Measurements from ENCODE around the gene SNRNP200.

SNRNP200 gene

GRCh38 chr2:96247009-96247408, 58.3 kb downstream of the SNRNP200 start:
- no peak for DNase-seq

GRCh38 chr2:96245609-96246390, 59.5 kb downstream of the SNRNP200 start:
- DNase-seq, result no peak

DNA sequence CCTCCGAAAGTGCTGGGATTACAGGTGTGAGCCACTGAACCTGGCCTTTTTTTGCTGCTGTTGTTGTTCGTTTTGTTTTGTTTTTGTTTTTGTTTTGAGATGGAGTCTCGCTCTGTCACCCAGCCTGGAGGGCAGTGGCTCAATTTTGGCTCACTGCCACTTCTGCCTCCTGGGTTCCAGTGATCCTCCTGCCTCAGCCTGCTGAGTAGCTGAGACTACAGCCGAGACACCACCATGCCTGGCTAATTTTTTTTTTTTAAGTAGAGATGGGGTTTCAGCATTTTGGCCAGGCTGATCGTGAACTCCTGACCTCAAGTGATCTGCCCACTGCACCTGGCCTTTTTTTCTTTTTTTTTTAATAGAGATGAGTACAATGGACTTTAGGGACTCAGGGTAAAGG, 61.5 kb downstream of the SNRNP200 start:
- no peak for DNase-seq

- peak in 2 of 4 experiments; percentile 6 to 9 for DNase-seq
These were observed 63.3 kb downstream of the SNRNP200 start for GRCh38 chr2:96241900-96242611.

GRCh38 chr2:96241227-96241626, 64.1 kb downstream of the SNRNP200 start:
- DNase-seq, result no peak

- DNase-seq, result no peak
These were observed 64.9 kb downstream of the SNRNP200 start for GRCh38 chr2:96240341-96241038.

DNA sequence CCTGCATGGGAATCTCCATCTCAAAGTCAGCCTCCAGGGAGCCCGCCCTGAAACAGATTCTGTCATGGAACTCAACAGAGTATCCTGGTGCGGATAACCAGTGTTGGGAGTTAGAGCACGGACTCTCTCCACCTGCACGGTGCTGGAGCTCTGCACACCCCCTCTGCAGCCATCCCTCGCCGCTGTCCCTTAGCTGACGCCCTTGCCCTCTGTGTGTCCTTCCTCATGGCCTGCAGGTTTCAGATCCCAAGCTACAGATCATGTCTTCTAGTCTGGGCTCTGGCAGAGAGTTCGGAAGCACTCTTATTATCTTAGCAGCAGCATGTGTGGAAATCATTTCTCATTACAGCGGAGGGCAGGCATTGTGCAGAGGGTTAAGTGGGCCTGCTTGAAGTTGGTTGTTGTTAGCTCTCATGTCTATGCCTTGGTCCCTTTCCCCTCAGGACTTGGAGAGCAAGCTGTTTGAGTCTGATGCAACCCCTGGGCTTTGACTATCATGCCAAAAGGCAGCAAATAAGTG, 65.5 kb downstream of the SNRNP200 start:
- DNase-seq, result no peak

DNA sequence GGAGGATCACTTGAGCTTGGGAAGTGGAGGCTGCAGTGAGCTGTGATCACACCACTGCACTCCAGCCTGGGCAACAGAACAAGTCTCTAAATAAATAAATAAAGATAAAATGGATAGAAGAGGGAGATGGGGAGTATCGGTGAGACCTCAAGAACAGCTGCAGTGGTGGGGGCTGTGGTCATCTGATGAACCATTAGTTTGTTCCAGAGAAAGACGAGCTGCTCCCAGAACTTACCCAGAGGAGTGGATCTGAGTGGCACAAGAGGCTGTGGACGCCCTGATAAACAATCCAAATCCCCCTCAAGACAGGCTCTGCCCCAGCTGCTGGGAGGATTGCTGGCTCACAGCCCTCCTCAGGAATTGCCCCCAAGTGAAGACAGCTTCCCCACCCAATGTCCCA, 66.3 kb downstream of the SNRNP200 start:
- no peak for DNase-seq

GRCh38 chr2:96238266-96238665, 67.1 kb downstream of the SNRNP200 start:
- no peak for DNase-seq

- no peak for DNase-seq
These were observed 68.5 kb downstream of the SNRNP200 start for GRCh38 chr2:96236882-96237281.

GRCh38 chr2:96233880-96234316, 71.4 kb downstream of the SNRNP200 start:
- no peak for DNase-seq

DNA sequence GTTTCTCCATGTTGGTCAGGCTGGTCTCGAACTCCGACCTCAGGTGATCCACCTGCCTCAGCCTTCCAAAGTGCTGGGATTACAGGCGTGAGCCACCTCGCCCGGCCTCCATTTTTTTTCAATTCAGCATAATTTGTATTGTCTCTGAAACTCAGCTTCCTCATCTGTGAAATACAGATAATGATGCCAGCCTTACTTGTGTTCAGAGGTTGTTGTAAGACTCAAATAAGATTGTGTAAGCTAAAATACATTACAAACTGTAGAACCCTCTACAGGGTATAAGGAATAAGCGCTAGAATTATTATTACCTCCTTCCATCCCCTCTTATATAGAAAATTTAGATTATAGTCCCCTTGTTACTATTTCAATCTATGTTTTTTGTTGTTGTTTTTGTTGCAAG, 71.9 kb downstream of the SNRNP200 start:
- DNase-seq, result no peak

- DNase-seq, result no peak
These were observed 74.0 kb downstream of the SNRNP200 start for GRCh38 chr2:96231316-96231715.

DNA sequence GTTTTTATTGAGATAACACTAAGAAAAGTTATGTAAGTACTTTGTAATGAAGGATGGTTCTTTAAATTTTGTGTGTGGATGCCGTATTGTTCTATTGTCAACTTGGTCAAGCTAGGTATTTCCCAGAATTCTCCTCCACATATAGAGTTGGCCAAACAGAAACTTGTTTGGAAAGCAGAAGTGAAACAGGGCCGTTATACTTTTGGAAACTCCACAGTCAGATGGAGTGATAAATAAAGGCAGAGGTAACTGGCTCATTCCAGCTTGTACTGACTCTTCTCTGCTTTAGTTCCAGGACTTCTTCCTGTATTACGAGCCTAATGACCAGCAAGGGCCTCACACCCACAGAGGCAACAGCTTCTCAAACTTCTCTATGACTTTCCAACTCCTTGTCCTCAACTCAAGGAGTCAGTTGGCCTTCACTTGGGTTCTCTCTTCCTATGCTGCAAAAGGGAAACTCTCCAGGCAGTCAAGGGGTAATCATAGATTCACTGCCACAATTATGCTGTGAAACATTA, 80.3 kb downstream of the SNRNP200 start:
- no peak for DNase-seq

Data from activated naive CD4-positive, alpha-beta T cell (primary cell).